PFSK-1 (cell line): ENCODE measurements around the gene GCN1.

Experiments
- POLR2AphosphoS5 ChIP-seq: IDR thresholded peaks from 2 replicates; pipeline ENCODE4 v1.6.1; 2012; ENCODE audit warnings: low read depth, mild to moderate bottlenecking, control low read depth, low read length, moderate library complexity
- SIN3A ChIP-seq: IDR thresholded peaks from 2 replicates; pipeline ENCODE4 v1.6.1; 2012; ENCODE audit warnings: mild to moderate bottlenecking, low read length, moderate library complexity, borderline replicate concordance; ENCODE audit not compliant: insufficient read depth

- TF ChIP-seq POLR2AphosphoS5: no peak
- no peak for TF ChIP-seq SIN3A
Measured at GRCh38 chr12:120167529-120168095, 26.9 kb downstream of the GCN1 start.
